GM21447 (cell line): ENCODE measurements around the gene EMC1.
A peak's percentile ranks its signal among the peaks of the same experiment; 100 is the strongest.
"Not testable (repeated sequence)": the region's sequence is repeated elsewhere in the genome, so short reads cannot be mapped to it uniquely, and the experiment has no call there.

Source experiments
- ATAC-seq: cut with Tn5 transposase; IDR thresholded peaks from one replicate; pipeline ENCODE4 v1.9.1; 2021; ENCODE audit not compliant: unreplicated experiment

EMC1 gene

DNA sequence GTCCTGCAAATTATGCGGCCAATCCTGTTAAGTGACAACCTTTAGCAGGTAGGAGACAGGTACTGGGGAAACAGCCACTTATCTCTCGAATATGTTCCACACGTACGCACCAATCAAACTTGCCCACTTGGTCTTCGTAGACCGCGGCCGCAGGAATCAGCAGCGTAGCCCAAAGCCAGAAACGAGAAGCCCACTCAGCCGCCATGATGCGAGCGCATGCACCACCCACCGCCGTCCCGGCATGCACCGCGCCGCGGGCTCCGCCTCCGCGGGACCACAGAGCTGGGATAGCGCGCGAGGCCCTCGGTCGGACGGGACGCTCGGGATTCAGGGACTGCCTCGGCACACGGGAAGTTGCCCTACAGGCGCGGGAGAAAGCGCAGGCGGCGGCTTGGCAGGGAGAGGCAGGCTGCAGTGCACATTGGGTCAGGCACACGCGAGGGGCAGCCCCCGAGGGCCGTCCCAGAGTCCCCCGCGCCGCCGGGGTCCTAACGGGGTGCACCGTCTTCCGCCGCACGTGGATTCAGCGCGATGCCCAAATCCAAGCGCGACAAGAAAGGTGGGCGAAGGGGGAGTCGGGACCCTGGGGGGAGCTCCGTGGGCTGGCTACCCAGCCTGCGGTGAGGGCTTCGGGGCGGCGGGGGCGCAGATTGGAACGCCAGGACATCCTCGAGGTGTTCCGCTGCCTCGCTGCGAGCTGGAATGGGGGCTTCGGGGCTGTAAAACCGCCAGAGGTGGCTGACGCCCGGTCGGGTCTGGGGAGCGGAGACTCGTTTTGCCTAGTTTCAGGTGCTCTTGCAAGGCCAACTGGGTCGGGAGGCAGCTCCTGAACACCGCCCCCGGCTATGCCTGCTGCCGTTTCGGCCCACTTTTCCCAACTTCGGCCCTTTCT lies at the start of gene EMC1, which contains the start of gene MRTO4:
TSS of gene EMC1 (minus strand) at position 220 of the 892 bp plus-strand sequence. CDS start at position 205, 15 bp downstream.
TSS of gene MRTO4 (plus strand) at position 501 of the 892 bp plus-strand sequence. CDS start at position 532, 31 bp downstream.
- ATAC-seq = peak; percentile 71

DNA sequence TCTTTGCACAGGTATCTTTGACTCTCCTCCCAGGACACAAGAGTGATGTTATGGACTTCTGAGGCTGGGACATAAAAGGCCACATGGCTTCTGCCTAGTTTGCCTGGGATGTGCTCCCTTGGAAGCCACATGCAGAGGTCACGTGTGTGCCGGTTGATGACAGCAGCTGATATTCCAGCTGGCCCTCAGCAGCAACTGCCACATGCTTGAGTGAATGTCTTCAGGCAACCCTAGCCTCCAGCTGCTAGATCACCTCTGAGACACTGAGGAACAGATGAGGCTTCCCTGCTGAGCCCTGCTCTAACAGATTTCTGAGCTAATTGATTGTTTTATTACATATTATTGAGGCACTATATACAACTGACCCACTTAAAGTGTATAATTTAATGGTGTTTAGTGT lies 48.9 kb upstream of the EMC1 start:
- ATAC-seq = no peak

DNA sequence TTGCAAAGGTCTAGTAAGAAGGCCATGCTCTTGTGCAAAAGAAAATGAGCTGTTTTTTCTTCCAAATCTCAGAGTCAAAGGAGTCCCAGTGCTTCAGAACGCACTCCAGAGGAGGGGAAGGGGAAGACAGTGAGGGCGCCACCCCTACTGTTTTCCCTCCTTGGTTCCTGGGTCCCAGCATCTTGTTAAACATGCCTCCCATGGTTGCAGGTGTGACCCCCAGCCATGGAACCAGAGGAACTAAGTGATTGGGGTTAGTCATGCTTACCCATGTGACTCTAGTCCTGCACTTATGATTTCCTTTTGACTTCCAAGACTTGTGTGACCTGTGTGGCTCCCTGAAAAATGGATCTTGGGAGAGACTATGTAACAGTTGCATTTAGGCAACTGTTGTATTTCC lies 43.3 kb upstream of the EMC1 start:
- no peak for ATAC-seq

DNA sequence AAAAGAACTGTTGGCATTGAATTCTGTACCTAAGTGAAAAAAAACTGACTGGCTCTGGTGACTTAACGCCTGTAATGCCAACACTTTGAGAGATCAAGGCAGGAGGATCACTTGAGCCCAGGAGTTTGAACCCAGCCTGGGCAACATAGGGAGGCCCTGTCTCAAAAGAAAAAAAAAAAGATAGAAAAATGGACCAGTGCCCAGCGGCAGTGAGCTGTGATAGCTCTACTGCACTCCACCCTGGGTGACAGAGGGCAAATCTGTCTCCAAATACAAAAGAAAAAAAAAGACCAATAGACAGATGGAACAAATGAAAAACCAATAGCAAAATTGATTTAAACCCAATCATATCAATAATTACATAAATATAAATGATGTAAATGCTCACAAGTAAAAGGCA lies 37.9 kb upstream of the EMC1 start:
- ATAC-seq = no peak

DNA sequence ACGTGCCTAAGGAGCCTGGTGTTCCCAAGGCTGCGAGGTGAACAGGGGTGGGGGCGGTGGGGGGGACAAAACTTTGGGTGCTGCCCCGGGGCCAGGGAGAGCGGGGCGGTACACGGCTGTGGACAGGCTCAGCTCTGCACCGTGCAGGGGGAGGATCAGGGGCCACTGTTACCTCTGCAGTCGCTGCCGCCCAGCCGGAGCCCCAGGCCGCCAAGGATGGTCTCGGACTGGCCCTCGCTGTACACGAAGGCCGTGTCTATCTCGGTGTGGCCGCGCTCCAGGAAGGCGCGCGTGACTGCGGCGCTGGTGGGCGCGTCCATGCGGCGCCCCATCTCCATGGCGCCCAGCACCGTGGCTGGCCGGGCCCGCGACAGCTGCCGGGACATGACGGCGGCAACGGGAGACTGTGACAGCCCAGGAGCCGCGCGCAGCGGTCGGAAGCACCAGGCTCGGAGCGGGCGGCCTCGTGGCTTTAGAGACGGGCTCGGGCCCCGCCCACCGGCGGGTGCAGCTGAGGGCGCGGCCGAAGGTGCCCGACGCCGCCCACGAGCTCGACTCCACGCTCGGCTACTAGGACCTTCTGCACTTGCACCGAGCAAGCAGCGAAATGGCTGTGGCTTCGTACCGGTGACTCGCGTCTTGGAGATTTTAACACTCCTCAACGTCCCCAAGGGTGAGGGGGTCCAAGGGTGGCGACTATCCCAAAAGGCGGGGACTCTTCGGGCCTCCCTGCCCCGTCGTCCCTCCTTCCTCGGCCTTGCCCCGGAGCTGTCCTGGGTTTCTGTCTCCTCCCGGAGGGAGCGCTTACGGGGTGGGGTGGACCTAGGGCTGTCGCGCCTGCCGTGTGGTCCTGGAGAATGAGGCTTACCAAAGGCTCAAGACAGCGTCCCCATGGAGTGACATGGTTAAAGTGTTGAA lies 37.3 kb upstream of the EMC1 start, which contains the start of gene AKR7A3:
TSS of gene AKR7A3 (minus strand) at position 447 of the 918 bp plus-strand sequence. CDS start at position 386, 61 bp downstream.
- not testable (repeated sequence) for ATAC-seq

DNA sequence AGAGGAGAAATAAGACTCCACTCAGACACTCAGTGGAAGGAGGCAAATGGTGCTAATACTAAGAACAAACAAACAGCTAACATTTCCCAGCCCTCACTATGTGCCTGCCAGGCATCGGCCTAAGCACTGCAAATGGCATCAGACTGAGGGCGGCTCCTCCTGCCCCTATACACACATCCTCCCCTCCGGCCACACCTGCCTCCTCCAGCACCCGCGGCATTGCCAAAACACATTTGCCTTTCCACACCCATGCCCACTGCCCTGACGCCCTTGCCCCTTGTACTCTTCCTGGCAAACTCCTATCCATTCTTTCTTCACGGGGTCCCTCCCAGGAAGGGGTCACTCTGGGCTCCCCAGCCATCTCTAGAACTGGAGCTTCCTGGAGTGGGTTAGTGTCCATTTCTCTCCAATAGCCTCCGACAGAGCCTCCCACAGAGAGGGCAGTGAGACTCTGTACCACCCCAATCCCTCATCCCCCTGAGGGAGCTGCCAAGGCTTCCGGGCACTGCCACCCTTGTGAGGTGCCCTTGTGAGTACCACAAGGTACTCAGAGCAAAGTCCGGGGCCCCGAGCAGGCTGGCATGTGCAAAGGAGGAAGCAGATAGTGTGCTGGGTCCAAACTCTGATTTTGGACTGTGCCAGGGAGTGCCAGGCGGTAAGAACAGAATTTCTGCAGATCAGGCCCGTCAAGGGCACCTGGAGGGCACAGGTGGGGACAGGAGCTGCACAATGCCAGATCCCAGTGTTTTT lies 36.3 kb upstream of the EMC1 start:
- ATAC-seq = no peak

DNA sequence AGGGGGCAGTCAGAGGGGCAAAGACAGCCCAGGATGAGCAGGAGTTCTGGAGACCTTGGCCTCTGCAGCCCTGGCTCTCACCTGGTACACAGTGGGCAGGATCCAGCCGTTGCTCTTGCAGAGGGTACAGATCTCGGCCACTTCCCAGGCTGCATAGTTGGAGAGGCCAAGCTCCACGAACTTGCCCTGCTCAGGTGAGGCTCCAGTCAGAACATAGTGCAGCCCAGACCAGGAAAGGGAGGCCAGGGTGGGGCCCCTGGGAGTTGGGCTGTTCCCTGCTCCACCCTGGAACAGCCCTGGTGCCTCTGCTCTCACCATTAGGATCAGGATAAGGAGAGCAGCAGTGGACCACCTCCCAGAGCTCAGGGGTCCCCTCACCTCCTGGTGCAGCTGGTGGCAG lies 34.5 kb upstream of the EMC1 start:
- not testable (repeated sequence) for ATAC-seq

DNA sequence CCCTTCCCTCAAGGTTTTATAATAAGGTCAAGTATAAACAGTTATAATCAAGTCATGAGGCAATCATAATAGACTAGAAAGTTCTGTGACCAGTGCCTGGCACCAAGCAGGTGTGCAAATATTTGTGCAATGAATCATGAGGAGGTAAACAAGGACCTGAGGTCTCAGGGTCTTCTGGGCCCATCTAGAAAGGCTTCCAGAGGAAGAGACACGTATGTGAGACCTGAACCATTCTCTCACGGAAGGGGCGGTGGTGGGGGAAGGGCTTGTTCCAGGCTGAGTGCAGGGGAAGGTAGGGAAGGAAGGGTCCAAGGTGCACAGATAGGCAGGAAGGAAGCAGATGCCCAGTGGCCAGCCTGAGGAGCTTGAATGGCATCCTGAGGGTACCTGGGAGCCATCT lies 34.0 kb upstream of the EMC1 start:
- not testable (repeated sequence) for ATAC-seq

DNA sequence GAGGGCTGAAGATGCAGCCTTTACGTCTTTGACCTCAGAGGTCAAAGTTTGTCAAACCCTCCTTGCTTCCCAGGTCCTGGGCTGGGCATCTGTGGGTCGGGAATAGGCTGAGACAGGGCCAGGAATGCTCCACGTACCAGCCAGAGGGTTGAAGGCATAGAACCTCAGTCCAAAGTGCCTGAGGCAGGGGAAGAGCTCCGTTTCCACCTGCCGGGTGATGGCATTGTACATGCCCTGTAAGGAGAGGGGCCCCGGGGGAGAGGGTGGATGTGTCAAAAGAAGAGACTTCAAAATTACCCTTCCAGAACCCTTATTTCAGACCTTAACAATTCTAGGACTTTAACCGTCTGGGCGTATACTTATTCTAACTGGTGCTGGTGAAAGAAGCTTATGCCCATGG lies 33.6 kb upstream of the EMC1 start:
- no peak for ATAC-seq

DNA sequence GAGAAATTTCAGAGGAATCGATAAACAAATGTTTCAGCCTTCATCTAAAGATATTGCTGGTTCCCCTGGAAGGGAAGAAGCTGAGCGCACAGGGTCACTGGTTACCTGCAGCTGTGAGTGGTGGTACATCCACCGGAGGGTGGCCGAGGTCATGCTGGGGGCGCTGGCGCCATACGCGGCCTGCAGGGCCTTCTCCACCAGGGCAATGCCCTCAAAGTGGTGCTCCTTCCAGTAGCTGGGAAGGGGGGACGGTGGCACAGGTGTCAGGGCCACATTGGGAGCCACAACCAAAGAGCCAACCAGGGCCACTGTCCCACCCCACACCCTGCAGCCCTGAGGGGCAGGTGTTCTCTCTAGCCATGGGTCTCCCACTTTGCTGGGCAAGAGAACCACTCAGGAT lies 32.6 kb upstream of the EMC1 start:
- ATAC-seq = no peak

DNA sequence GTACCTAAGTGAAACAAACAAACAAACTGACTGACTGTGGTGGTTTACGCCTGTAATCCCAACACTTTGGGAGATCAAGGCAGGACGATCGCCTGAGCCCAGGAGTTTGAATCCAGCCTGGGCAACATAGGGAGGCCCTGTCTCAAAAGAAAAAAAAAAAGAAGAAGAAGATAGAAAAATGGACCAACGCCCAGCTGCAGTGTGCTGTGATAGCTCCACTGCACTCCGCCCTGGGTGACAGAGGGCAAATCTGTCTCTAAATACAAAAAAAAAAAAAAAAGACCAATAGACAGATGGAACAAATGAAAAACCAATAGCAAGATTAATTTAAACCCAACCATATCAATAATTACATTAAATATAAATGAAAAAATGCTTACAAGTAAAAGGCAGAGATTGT lies 23.3 kb upstream of the EMC1 start:
- ATAC-seq = no peak

DNA sequence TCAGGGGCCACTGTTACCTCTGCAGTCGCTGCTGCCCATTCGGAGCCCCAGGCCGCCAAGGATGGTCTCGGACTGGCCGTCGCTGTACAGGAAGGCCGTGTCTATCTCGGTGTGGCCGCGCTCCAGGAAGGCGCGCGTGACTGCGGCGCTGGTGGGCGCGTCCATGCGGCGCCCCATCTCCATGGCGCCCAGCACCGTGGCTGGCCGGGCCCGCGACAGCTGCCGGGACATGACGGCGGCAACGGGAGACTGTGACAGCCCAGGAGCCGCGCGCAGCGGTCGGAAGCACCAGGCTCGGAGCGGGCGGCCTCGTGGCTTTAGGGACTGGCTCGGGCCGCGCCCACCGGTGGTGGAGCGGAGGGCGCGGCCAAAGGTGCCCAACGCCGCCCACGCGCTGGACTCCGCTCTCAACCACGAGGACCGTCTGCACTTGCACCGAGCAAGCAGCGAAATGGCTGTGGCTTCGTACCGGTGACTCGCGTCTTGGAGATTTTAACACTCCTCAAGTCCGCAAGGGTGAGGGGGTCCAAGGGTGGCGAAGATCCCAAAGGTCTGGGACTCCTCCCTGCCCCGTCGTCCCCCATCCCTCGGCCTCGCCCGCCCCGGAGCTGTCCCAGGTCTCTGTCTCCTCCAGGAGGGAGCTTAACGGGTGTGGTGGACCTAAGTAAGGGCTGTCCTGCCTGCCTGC lies 22.7 kb upstream of the EMC1 start:
- ATAC-seq = not testable (repeated sequence)

DNA sequence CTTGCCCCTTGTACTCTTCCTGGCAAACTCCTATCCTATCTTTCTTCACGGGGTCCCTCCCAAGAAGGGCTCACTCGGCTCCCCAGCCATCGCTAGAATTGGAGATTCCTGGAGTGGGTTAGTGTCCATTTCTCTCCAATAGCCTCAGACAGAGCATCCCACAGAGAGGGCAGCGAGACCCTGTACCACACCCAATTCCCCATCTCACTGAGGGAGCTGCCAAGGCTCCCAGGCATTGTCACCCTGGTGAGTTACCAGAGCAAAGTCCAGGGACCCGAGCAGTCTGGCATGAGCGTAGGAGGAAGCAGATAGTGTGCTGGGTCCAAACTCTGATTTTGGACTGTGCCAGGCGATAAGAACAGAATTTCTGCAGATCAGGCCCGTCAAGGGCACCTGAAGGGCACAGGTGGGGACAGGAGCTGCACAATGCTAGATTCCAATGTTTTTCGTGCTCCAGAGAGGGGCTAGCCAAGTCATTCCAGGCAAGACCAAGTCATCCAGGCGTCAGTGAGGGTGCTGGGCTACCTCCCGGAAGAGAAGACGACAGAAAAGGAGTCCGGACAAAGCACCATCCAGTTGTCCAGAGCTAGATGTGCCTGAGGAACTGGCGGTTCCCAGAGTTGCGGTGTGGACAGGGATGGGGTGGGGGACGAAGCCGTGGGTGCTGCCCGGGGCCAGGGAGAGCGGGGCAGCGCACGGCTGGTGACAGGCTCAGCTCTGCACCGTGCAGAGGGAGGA lies 22.0 kb upstream of the EMC1 start:
- no peak for ATAC-seq

DNA sequence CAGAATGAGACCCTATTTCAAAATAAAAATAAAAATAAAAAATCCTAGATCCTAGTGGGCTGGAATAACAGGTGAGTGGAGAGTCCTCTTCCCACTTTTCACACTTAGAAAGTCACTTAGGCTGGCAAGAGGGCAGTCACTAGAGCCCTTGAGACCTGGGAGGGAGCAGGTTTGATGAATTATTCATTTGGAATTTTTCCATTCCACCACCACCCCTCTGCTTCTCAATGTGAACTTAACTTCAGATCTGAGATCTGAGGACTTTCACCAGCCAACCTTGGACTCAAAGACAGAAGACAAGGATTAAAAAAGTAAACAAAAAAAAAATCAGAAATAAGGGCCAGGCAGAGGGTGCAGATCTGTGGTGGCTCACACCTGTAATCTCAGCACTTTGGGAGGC lies 20.7 kb upstream of the EMC1 start:
- ATAC-seq = no peak

DNA sequence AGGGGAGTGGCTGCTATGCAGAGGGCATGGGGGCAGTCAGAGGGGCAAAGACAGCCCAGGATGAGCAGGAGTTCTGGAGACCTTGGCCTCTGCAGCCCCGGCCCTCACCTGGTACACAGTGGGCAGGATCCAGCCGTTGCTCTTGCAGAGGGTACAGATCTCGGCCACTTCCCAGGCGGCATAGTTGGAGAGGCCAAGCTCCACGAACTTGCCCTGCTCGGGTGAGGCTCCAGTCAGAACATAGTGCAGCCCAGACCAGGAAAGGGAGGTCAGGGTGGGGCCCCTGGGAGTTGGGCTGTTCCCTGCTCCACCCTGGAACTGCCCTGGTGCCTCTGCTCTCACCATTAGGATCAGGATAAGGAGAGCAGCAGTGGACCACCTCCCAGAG lies 19.0 kb upstream of the EMC1 start:
- ATAC-seq = not testable (repeated sequence)

DNA sequence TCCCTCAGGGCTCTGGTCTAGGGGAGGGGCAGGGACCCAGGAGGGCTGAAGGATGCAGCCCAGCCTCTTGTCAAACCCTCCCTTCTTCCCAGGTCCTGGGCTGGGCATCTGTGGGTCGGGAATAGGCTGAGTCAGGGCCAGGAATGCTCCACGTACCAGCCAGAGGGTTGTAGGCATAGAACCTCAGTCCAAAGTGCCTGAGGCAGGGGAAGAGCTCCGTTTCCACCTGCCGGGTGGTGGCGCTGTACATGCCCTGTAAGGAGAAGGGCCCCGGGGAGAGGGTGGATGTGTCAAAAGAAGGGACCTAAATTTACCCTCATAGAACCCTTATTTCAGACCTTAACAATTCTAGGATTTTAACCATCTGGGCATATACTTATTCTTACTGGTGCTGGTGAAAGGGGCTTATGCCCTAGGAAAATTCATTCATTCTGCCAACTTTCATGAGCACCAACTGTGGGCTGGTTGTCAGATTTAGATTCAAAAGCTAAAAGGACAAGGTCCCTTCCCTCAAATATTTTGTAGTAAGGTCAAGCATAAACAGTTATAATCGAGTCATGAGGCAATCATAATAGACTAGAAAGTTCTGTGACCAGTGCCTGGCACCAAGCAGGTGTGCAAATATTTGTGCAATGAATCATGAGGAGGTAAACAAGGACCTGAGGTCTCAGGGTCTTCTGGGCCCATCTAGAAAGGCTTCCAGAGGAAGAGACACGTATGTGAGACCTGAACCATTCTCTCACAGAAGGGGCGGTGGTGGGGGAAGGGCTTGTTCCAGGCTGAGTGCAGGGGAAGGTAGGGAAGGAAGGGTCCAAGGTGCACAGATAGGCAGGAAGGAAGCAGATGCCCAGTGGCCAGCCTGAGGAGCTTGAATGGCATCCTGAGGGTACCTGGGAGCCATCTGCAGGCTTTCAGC lies 18.4 kb upstream of the EMC1 start:
- not testable (repeated sequence) for ATAC-seq

DNA sequence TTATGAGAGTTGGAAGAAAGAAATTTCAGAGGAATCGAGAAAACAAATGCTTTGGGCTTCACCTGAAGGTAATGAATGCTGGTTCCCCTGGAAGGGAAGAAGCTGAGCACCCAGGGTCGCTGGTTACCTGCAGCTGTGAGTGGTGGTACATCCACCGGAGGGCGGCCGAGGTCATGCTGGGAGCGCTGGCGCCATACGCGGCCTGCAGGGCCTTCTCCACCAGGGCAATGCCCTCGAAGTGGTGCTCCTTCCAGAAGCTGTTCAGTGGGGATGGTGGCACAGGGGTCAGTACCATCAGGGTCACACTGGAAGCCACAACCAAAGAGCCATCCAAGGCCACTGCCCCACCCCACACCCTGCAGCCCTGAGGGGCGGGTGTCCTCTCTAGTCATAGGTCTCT lies 17.1 kb upstream of the EMC1 start:
- no peak for ATAC-seq

DNA sequence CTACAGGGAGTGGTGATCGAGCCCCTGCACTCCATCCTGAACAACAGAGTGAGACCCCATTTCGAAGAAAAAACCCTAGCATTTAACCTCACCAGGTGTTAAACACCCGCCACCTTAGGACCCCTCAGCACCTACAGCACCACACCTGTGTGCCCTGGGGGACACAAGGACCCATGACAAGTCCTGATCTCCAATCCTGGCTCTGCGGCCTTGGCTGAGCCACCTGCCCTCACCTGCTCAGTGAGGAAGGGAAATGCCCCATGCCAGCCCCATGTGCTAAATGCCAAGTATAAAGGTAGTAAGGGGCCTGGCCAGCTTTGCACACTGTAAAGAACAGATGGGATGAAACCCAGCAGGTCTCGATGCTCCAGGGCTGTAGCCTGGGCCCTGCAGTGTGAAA lies 11.4 kb upstream of the EMC1 start:
- ATAC-seq = no peak

DNA sequence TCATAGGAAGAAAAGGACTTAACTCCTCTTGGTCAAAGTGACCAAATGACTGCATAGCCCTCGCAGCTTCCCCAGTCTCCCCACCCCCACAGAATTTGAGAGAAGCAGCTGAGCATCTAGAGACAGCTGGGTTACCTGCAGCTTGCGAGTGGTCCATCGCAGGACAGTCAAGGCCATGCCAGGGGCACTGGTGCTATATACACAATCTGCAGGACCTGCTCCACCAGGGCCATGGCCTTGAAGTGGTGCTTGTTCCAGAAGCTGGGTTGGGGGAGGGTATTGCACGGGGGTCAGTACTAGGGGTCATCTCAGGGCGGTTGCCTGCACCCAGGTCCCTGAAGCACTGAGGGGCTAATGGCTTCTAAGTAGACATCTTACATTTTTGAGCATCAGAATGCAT lies 10.7 kb upstream of the EMC1 start:
- ATAC-seq = no peak
